ENCODE measurements around the gene SEC14L1. TPM values are rescaled to one million over a fixed set of nuclear protein-coding genes. Genes with fewer than 3 reads are reported as not detected.
A peak's percentile ranks its signal among the peaks of the same experiment; 100 is the strongest.
"Not testable (repeated sequence)": the region's sequence is repeated elsewhere in the genome, so short reads cannot be mapped to it uniquely, and the experiment has no call there.

SEC14L1 gene
- total and polyA plus RNA-seq, 4 donors = 17.2 to 99.8 (median 49.2) TPM

GRCh38 chr17:77101521-77102410, 39.0 kb upstream of the SEC14L1 start:
- ATAC-seq (ENCODE audit: low FRiP score) (no peak), DNase-seq (no peak)
- no peak overlapping the region for H3K27ac ChIP-seq (ENCODE audit: low read depth in 1 of 2, low read length in 2 of 2)
- H3K9me3 ChIP-seq (ENCODE audit: control insufficient read depth, low read length) = no peaks in the 10 kb centered on the region
- 88 to 94% methylated on average over 15 of the region's 15 CpGs for WGBS, 2 donors
- H3K36me3 ChIP-seq (ENCODE audit: control insufficient read depth in 1 of 2, insufficient read depth in 2 of 2, low read length in 1 of 2) = no peaks in the 10 kb centered on the region
- intact Hi-C loops (cut with DNase I) = no loop called here
- no peaks in the 10 kb centered on the region for H3K4me1 ChIP-seq (ENCODE audit: control insufficient read depth in 1 of 2, insufficient read depth in 2 of 2, low read length in 2 of 2)
- no peak overlapping the region for H3K4me3 ChIP-seq (ENCODE audit: low read length in 2 of 2)
- H3K27me3 ChIP-seq (ENCODE audit: control insufficient read depth in 1 of 2, insufficient read depth in 2 of 2, low read length in 1 of 2) = no peaks in the 10 kb centered on the region

GRCh38 chr17:77102411-77103134, 38.2 kb upstream of the SEC14L1 start:
- H3K27ac ChIP-seq (ENCODE audit: low read depth in 1 of 2, low read length in 2 of 2); H3K4me3 ChIP-seq (ENCODE audit: low read length in 2 of 2); H3K36me3 ChIP-seq (ENCODE audit: control insufficient read depth in 1 of 2, insufficient read depth in 2 of 2, low read length in 1 of 2); H3K27me3 ChIP-seq (ENCODE audit: control insufficient read depth in 1 of 2, insufficient read depth in 2 of 2, low read length in 1 of 2); intact Hi-C loops (cut with DNase I); H3K9me3 ChIP-seq (ENCODE audit: control insufficient read depth, low read length); DNase-seq; H3K4me1 ChIP-seq (ENCODE audit: control insufficient read depth in 1 of 2, insufficient read depth in 2 of 2, low read length in 2 of 2); ATAC-seq (ENCODE audit: low FRiP score): not testable (repeated sequence)
- WGBS, 2 donors = 94 to 95% methylated on average over 8 of the region's 8 CpGs

GRCh38 chr17:77105706-77106105, 35.1 kb upstream of the SEC14L1 start:
- Histone ChIP-seq H3K27ac (ENCODE audit: low read depth in 1 of 2, low read length in 2 of 2) (no peak overlapping the region), H3K4me1 (ENCODE audit: control insufficient read depth in 1 of 2, insufficient read depth in 2 of 2, low read length in 2 of 2) (peaks cover 0 to 2% of the 10 kb centered on the region in 2 donors), H3K9me3 (ENCODE audit: control insufficient read depth, low read length) (no peaks in the 10 kb centered on the region), H3K4me3 (ENCODE audit: low read length in 2 of 2) (no peak overlapping the region), H3K36me3 (ENCODE audit: control insufficient read depth in 1 of 2, insufficient read depth in 2 of 2, low read length in 1 of 2) (no peaks in the 10 kb centered on the region), H3K27me3 (ENCODE audit: control insufficient read depth in 1 of 2, insufficient read depth in 2 of 2, low read length in 1 of 2) (no peaks in the 10 kb centered on the region)
- DNase-seq (no peak), ATAC-seq (ENCODE audit: low FRiP score) (no peak)
- intact Hi-C loops (cut with DNase I) = no loop called here
- WGBS, 2 donors = 94 to 96% methylated on average over 3 of the region's 3 CpGs

GRCh38 chr17:77106874-77107358, 33.9 kb upstream of the SEC14L1 start:
- Histone ChIP-seq H3K36me3 (ENCODE audit: control insufficient read depth in 1 of 2, insufficient read depth in 2 of 2, low read length in 1 of 2) (no peaks in the 10 kb centered on the region), H3K4me1 (ENCODE audit: control insufficient read depth in 1 of 2, insufficient read depth in 2 of 2, low read length in 2 of 2) (peaks cover 0 to 2% of the 10 kb centered on the region in 2 donors), H3K27ac (ENCODE audit: low read depth in 1 of 2, low read length in 2 of 2) (no peak overlapping the region), H3K4me3 (ENCODE audit: low read length in 2 of 2) (no peak overlapping the region), H3K27me3 (ENCODE audit: control insufficient read depth in 1 of 2, insufficient read depth in 2 of 2, low read length in 1 of 2) (no peaks in the 10 kb centered on the region), H3K9me3 (ENCODE audit: control insufficient read depth, low read length) (no peaks in the 10 kb centered on the region)
- intact Hi-C loops (cut with DNase I) = no loop called here
- 87 to 88% methylated on average over 8 of the region's 8 CpGs for WGBS, 2 donors
- DNase-seq (no peak), ATAC-seq (ENCODE audit: low FRiP score) (no peak)

- H3K36me3 ChIP-seq (ENCODE audit: control insufficient read depth in 1 of 2, insufficient read depth in 2 of 2, low read length in 1 of 2) = no peaks in the 10 kb centered on the region
These were observed 33.0 kb upstream of the SEC14L1 start for GRCh38 chr17:77107506-77108433.

GRCh38 chr17:77109159-77109759, 31.5 kb upstream of the SEC14L1 start:
- H3K9me3 ChIP-seq (ENCODE audit: control insufficient read depth, low read length) = no peaks in the 10 kb centered on the region
- DNase-seq (no peak), ATAC-seq (ENCODE audit: low FRiP score) (no peak)
- no peaks in the 10 kb centered on the region for H3K36me3 ChIP-seq (ENCODE audit: control insufficient read depth in 1 of 2, insufficient read depth in 2 of 2, low read length in 1 of 2)
- H3K27ac ChIP-seq (ENCODE audit: low read depth in 1 of 2, low read length in 2 of 2) = peak overlapping the region in 1 of 2 donors; percentile 85
- peaks cover 0 to 2% of the 10 kb centered on the region in 2 donors for H3K4me1 ChIP-seq (ENCODE audit: control insufficient read depth in 1 of 2, insufficient read depth in 2 of 2, low read length in 2 of 2)
- no peak overlapping the region for H3K4me3 ChIP-seq (ENCODE audit: low read length in 2 of 2)
- 74 to 82% methylated on average over 6 of the region's 6 CpGs for WGBS, 2 donors
- intact Hi-C loops (cut with DNase I) = no loop called here
- H3K27me3 ChIP-seq (ENCODE audit: control insufficient read depth in 1 of 2, insufficient read depth in 2 of 2, low read length in 1 of 2) = no peaks in the 10 kb centered on the region

More at GRCh38 chr17:77107506-77108433, 33.0 kb upstream of the SEC14L1 start:
- intact Hi-C loops (cut with DNase I) = no loop called here
- Histone ChIP-seq H3K4me1 (ENCODE audit: control insufficient read depth in 1 of 2, insufficient read depth in 2 of 2, low read length in 2 of 2) (peaks cover 0 to 2% of the 10 kb centered on the region in 2 donors), H3K9me3 (ENCODE audit: control insufficient read depth, low read length) (no peaks in the 10 kb centered on the region), H3K27ac (ENCODE audit: low read depth in 1 of 2, low read length in 2 of 2) (no peak overlapping the region), H3K27me3 (ENCODE audit: control insufficient read depth in 1 of 2, insufficient read depth in 2 of 2, low read length in 1 of 2) (no peaks in the 10 kb centered on the region), H3K4me3 (ENCODE audit: low read length in 2 of 2) (no peak overlapping the region)
- WGBS, 2 donors = 89 to 91% methylated on average over 23 of the region's 23 CpGs
- ATAC-seq (ENCODE audit: low FRiP score) (no peak), DNase-seq (no peak)

- Histone ChIP-seq H3K27ac (ENCODE audit: low read depth in 1 of 2, low read length in 2 of 2) (peak overlapping the region; percentile 19 to 48), H3K36me3 (ENCODE audit: control insufficient read depth in 1 of 2, insufficient read depth in 2 of 2, low read length in 1 of 2) (no peaks in the 10 kb centered on the region), H3K27me3 (ENCODE audit: control insufficient read depth in 1 of 2, insufficient read depth in 2 of 2, low read length in 1 of 2) (no peaks in the 10 kb centered on the region), H3K4me3 (ENCODE audit: low read length in 2 of 2) (no peak overlapping the region), H3K4me1 (ENCODE audit: control insufficient read depth in 1 of 2, insufficient read depth in 2 of 2, low read length in 2 of 2) (peaks cover 0 to 2% of the 10 kb centered on the region in 2 donors), H3K9me3 (ENCODE audit: control insufficient read depth, low read length) (no peaks in the 10 kb centered on the region)
- ATAC-seq (ENCODE audit: low FRiP score) (peak; percentile 78), DNase-seq (no peak)
- WGBS, 2 donors = 0 to 3% methylated on average over 7 of the region's 7 CpGs
- intact Hi-C loops (cut with DNase I) = no loop called here
These were observed 30.9 kb upstream of the SEC14L1 start for GRCh38 chr17:77109764-77110359.
